ENCODE data around the gene UHRF2. TPM values are rescaled to one million over a fixed set of nuclear protein-coding genes. Genes with fewer than 3 reads are reported as not detected.

The UHRF2 gene
- total RNA-seq, 2 donors from 2014 or later: 56.9 to 76.0 TPM

GRCh38 chr9:6441269-6441668 is 28.3 kb downstream of the UHRF2 start:
- no peak for TF ChIP-seq CTCF (IDR thresholded peaks at IDR 0.05)
- DNase-seq (ENCODE audit: low spot score) (no peak), ATAC-seq (ENCODE audit: insufficient number of reproducible peaks, low FRiP score, low read depth) (no peak)
- Histone ChIP-seq H3K4me1 (ENCODE audit: control insufficient read depth in 1 of 2, low read depth in 2 of 2) (peaks cover 13 to 32% of the 10 kb centered on the region in 2 donors), H3K27ac (no peak overlapping the region), H3K4me3 (no peak overlapping the region), H3K9me3 (no peaks in the 10 kb centered on the region), H3K36me3 (no peaks in the 10 kb centered on the region), H3K27me3 (replicated peaks; ENCODE audit: insufficient read depth) (no peaks in the 10 kb centered on the region)

GRCh38 chr9:6443661-6444060 is 30.7 kb downstream of the UHRF2 start:
- H3K36me3 ChIP-seq: no peaks in the 10 kb centered on the region
- DNase-seq (ENCODE audit: low spot score) (no peak), ATAC-seq (ENCODE audit: insufficient number of reproducible peaks, low FRiP score, low read depth) (no peak)
- peaks cover 19 to 31% of the 10 kb centered on the region in 2 donors for H3K4me1 ChIP-seq (ENCODE audit: control insufficient read depth in 1 of 2, low read depth in 2 of 2)
- no peaks in the 10 kb centered on the region for H3K9me3 ChIP-seq
- TF ChIP-seq CTCF (IDR thresholded peaks at IDR 0.05): no peak
- no peaks in the 10 kb centered on the region for H3K27me3 ChIP-seq (replicated peaks; ENCODE audit: insufficient read depth)
- H3K27ac ChIP-seq: no peak overlapping the region
- H3K4me3 ChIP-seq: no peak overlapping the region

DNA sequence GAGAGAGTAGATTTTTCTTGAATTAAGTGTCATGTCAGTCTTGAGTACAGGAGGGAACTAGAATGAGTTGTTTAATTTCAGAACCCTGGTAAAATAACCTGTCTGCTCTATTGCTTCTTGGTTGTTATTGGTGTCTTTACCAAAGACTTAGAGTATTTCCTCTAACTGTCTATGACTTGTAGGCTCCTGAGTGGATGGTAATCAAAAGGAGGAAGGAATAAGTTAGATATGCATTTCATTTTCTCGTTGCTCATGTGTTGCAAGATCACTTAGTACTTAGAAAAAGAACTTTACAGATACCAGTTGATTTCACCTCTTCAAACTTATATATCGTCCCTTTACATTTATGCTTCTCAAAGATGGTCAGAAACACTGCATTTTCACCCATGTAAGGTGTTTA is 31.1 kb downstream of the UHRF2 start:
- ATAC-seq (ENCODE audit: insufficient number of reproducible peaks, low FRiP score, low read depth) (no peak), DNase-seq (ENCODE audit: low spot score) (no peak)
- no peaks in the 10 kb centered on the region for H3K36me3 ChIP-seq
- no peaks in the 10 kb centered on the region for H3K9me3 ChIP-seq
- H3K27ac ChIP-seq: no peak overlapping the region
- TF ChIP-seq CTCF (IDR thresholded peaks at IDR 0.05): no peak
- no peak overlapping the region for H3K4me3 ChIP-seq
- no peaks in the 10 kb centered on the region for H3K27me3 ChIP-seq (replicated peaks; ENCODE audit: insufficient read depth)
- peaks cover 19 to 36% of the 10 kb centered on the region in 2 donors for H3K4me1 ChIP-seq (ENCODE audit: control insufficient read depth in 1 of 2, low read depth in 2 of 2)

DNA sequence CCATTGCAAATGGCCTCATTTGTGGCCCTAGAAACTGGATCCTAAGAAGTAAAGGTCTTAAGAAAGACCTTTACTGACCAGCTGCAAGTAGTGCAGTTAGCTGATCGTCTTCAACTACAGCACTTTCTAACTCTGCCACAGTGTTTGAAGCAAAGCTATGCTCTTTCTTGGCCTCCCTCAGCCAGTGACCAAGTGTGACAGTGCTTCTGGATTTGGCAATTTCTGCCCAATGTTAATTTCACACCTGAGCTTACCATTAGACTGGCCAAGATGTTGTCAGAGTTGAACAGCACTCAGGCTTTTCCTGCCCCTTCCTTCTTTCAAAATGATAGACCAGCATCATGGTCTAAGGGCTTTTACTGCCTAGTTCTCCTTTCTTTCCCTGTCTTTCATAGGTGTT is 36.1 kb downstream of the UHRF2 start:
- Histone ChIP-seq H3K4me3 (no peak overlapping the region), H3K9me3 (no peaks in the 10 kb centered on the region), H3K27me3 (replicated peaks; ENCODE audit: insufficient read depth) (no peaks in the 10 kb centered on the region), H3K4me1 (ENCODE audit: control insufficient read depth in 1 of 2, low read depth in 2 of 2) (peaks cover 23 to 41% of the 10 kb centered on the region in 2 donors), H3K27ac (no peak overlapping the region), H3K36me3 (no peaks in the 10 kb centered on the region)
- DNase-seq (ENCODE audit: low spot score) (no peak), ATAC-seq (ENCODE audit: insufficient number of reproducible peaks, low FRiP score, low read depth) (no peak)
- no peak for TF ChIP-seq CTCF (IDR thresholded peaks at IDR 0.05)

GRCh38 chr9:6449645-6450044 is 36.6 kb downstream of the UHRF2 start:
- H3K4me1 ChIP-seq (ENCODE audit: control insufficient read depth in 1 of 2, low read depth in 2 of 2): peaks cover 17 to 36% of the 10 kb centered on the region in 2 donors
- no peaks in the 10 kb centered on the region for H3K9me3 ChIP-seq
- ATAC-seq (ENCODE audit: insufficient number of reproducible peaks, low FRiP score, low read depth) (no peak), DNase-seq (ENCODE audit: low spot score) (no peak)
- H3K27me3 ChIP-seq (replicated peaks; ENCODE audit: insufficient read depth): no peaks in the 10 kb centered on the region
- no peak for TF ChIP-seq CTCF (IDR thresholded peaks at IDR 0.05)
- no peak overlapping the region for H3K27ac ChIP-seq
- no peaks in the 10 kb centered on the region for H3K36me3 ChIP-seq
- no peak overlapping the region for H3K4me3 ChIP-seq
